ENCODE measurements around the gene LZIC. TPM values are rescaled to one million over a fixed set of nuclear protein-coding genes. Genes with fewer than 3 reads are reported as not detected.

LZIC gene
- total RNA-seq, 1 donor from 2014 or later, result 24.6 TPM

DNA sequence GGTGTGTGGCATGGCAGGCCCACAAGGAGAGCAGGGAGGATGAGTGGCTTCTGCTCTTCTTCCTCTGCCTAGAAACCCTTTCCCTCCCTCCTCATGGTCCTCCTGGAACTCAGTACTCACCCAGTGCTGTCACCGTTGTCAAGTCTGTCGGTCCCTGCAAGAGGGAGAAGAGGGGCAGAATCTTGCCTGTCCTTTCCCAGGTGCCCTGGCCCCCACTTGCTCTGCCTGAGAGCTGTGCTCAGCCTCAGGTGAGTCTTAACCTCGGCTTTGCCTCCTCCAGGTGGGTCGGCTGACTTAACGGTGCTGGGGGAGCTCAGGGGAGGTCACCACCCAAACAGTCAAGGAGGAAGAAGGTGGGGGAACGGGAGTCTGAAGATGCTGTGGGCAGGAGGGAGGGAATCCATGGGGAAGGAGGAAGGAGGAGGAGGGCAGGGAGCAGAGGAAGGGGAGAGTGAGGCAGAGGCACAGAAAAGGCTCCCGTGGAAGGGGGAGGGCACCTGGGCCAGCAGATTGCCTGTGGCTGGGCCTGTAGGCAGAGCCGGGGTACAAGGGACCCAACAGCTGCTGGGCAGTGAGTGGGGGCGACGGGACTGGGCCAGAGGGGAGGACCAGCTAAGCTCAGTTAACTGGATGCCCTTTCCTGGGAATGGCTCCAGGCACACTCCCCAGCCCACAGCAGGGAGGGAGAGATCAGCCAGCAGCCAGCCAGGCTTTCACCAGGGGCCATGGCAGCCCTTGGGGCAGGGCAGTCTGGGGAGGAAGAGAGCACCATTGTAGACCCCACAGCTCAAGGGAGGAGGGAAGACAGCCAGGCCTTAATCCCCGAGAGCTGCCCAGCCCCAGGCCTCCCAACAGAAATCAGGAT lies 59.4 kb downstream of the LZIC start:
- ATAC-seq, result no peak

DNA sequence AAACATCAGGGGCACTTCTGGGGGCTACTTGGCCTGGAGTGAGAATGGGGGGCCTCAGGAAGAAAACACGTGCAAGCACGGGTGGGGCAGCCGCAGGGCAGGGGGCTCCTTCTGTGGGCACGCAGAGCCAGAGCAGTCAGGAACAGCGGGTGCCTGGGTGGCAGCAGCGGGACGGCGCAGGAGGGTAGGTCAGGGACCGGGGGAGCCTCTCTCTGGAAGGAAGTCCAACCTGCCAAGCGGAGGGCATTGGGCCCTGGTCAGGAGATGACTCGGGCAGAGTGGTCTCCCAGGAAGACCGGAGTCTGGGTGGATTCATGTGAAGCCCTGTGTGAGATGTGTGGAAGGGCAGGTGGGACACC lies 60.3 kb downstream of the LZIC start:
- no peak for ATAC-seq

DNA sequence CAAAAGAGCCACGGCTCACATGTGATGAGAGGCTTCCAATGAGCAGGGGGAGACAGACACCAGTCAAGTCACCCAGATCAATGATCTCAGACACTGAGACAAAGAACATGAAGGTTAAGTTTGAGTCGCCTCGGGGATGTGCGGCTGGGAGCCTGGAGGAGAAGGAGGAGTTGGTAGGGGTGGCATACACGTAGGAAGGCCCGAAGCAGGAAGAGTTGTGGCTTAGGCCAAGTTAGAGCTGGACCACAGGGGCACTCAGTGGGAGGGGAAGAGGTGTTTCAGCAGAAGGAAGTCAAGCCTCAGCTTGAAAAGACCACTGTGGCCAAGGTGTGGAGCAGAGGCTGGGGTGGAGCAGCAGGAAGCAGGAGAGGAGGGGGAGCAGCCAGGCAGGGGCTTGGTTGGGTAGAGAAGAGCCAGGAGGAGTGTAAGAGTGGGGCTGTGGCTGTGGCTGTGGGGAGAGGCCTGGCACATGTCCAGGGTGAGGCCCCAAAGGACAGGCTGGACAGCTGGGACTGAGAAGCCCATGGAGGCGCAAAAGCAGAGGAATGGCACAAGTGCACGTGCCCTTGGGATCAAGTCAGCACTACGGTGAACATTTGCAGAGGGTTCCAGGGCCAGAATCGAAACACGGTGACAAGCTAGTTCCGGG lies 60.8 kb downstream of the LZIC start:
- ATAC-seq, result no peak

DNA sequence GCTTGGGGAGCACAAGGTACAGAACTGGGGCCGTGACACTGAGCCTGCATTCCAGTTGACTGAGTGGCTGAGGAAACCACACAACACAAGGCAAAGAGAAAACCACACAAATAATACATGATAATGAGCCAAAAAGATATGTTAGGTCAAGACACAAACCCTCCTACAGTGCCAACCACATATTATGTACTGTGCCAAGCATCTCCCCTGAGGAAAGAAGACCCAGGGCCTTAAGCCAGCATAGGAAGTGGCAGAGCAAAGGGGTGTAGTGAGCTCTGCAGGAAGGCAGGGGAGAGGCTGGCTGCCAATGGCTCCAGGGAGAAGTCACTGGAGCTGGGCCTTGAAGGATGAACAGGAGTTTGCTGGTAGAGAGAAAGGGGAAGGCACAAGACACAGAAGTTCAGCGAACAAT lies 61.3 kb downstream of the LZIC start:
- no peak for ATAC-seq

Other genes with a start within 250 kb of the LZIC start
- gene CLSTN1, start 119.4 kb downstream of the LZIC start, total RNA-seq, result 121 TPM
- gene CTNNBIP1, start 33.1 kb downstream of the LZIC start, total RNA-seq, result 175 TPM
- 8.1 TPM for gene NMNAT1, start 84 bp upstream of the LZIC start, total RNA-seq
- gene RBP7, start 53.8 kb upstream of the LZIC start, total RNA-seq, result 13.4 TPM
- gene UBE4B, start 89.6 kb upstream of the LZIC start, total RNA-seq, result 38.1 TPM